Small intestine (tissue), 7 donors: Measurements from ENCODE around the gene PLAGL2. TPM values are rescaled to one million over a fixed set of nuclear protein-coding genes. Genes with fewer than 3 reads are reported as not detected.

Experiments
- DNase-seq, 2 donors: peaks; one replicate each; pipeline versions ENCODE4 v3.0.0 to v3.0.0-alpha.2; 2013
- FAIRE-seq: peaks from 2 replicates; lab custom pipeline; 2012; peaks lifted over from hg19 to GRCh38; lab: Jason Lieb, UNC
- H3K27ac ChIP-seq, 3 donors: one replicate each; pipeline ENCODE4 v1.5.1; 2013; ENCODE audit warnings: low read length in 2 of 3, mild to moderate bottlenecking in 2 of 3, control low read depth in 1 of 3, inconsistent platforms in 1 of 3, low read depth in 1 of 3, moderate library complexity in 1 of 3
- H3K27me3 ChIP-seq, 3 donors: one replicate each; pipeline ENCODE4 v1.6.1; 2013; ENCODE audit warnings: low read length in 3 of 3, inconsistent platforms in 1 of 3; ENCODE audit not compliant: control insufficient read depth in 3 of 3, insufficient read depth in 3 of 3
- H3K36me3 ChIP-seq, 3 donors: one replicate each; pipeline ENCODE4 v1.6.1; 2013; ENCODE audit warnings: low read length in 3 of 3, inconsistent platforms in 1 of 3, low read depth in 1 of 3, mild to moderate bottlenecking in 1 of 3, moderate library complexity in 1 of 3; ENCODE audit not compliant: control insufficient read depth in 3 of 3, insufficient read depth in 2 of 3
- H3K4me1 ChIP-seq, 3 donors: one replicate each; pipeline ENCODE4 v1.6.1; 2013; ENCODE audit warnings: low read length in 2 of 3, inconsistent platforms in 1 of 3, low read depth in 1 of 3, mild to moderate bottlenecking in 1 of 3, moderate library complexity in 1 of 3; ENCODE audit not compliant: control insufficient read depth in 3 of 3, insufficient read depth in 2 of 3
- H3K4me3 ChIP-seq, 3 donors: one replicate each; pipeline ENCODE4 v1.5.1; 2013; ENCODE audit warnings: low read length in 3 of 3, control low read depth in 1 of 3, inconsistent platforms in 1 of 3, low read depth in 1 of 3, mild to moderate bottlenecking in 1 of 3, moderate library complexity in 1 of 3
- H3K9me3 ChIP-seq, 2 donors: one replicate each; pipeline ENCODE4 v1.6.1; 2013; ENCODE audit warnings: low read depth in 1 of 2, low read length in 1 of 2; ENCODE audit not compliant: control insufficient read depth in 2 of 2, insufficient read depth in 1 of 2
- WGBS, 3 donors: extraction: QIAGEN DNeasy Blood & Tissue Kit; methylation state at CpG; one replicate each; pipeline ENCODE4 v1.1.7; 2013; 5-methylcytosine and 5-hydroxymethylcytosine counted together
- polyA plus RNA-seq, 4 donors: library from polyadenylated mRNA; stranded (reverse) in 3 of 4; unstranded in 1 of 4; fragments of 200-250 nt in 3 of 4; fragments of 120-200 nt in 1 of 4; gene quantifications; one replicate each; pipeline versions ENCODE4 v1.2.1 to v1.2.3, GENCODE V29; 2013
- donor health status: healthy with polysubstance abuse.
- donor health status: control.
- donor health status: control.
- donor health status: Bipolar disorder and iron deficiency.
- donor health status: healthy.

The PLAGL2 gene
- polyA plus RNA-seq, 4 donors: 3.2 to 129 (median 8.6) TPM

DNA sequence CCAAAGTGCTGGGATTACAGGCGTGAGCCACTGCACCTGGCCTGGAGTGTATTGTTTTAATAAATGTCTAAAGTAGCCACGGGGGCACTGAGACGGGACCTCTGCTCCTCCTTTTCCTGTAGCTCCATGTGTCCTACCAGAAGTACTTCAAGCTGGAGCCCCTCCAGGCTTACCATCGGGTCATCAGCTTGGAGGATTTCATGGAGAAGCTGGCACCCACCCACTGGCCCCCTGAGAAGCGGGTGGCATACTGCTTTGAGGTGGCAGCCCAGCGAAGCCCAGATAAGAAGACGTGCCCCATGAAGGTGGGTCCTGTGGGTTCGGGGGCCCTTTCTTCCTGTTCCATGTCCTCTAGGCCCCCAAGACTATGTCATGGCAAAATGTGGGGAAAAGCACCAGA is 7.6 kb upstream of the PLAGL2 start:
- no peaks in the 10 kb centered on the region for H3K27me3 ChIP-seq
- DNase-seq (no peak), FAIRE-seq (no peak)
- H3K9me3 ChIP-seq: no peaks in the 10 kb centered on the region
- WGBS, 3 donors: 63 to 81% (median 77%) methylated on average over 8 of the region's 8 CpGs
- peaks cover 8 to 57% (median 13%) of the 10 kb centered on the region in 3 donors for H3K4me1 ChIP-seq
- no peak overlapping the region for H3K4me3 ChIP-seq
- H3K36me3 ChIP-seq: peaks cover 0 to 67% (median 15%) of the 10 kb centered on the region in 3 donors
- peak overlapping the region in 2 of 3 donors; percentile 82 to 93 for H3K27ac ChIP-seq

DNA sequence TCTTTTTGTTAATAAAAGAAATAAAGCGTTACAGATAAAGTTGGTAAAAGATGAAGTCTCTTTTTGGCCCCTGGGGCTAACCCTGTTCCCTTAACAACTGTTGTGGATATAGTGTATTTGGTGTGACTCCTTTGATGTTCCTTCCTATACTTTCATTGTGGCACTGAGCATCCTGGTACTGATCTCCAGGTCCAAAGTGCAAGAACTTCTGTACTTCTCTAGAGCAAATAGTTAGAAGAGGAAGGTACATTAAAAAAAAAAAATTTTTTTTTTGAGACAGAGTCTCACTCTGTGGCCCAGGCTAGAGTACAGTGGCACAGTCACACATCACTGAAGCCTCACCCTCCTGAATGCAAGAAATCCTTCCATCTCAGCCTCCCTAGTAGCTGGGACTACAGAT is 6.3 kb upstream of the PLAGL2 start:
- Histone ChIP-seq H3K4me3 (no peak overlapping the region), H3K27me3 (no peaks in the 10 kb centered on the region), H3K36me3 (peaks cover 0 to 72% (median 15%) of the 10 kb centered on the region in 3 donors), H3K9me3 (no peaks in the 10 kb centered on the region), H3K4me1 (peaks cover 8 to 67% (median 14%) of the 10 kb centered on the region in 3 donors), H3K27ac (peak overlapping the region in 1 of 3 donors; percentile 93)
- no peak for FAIRE-seq
- WGBS, 3 donors: 13 to 63% (median 45%) methylated on average over 1 of the region's 1 CpG
- peak in 1 of 2 donors; percentile 65 for DNase-seq

DNA sequence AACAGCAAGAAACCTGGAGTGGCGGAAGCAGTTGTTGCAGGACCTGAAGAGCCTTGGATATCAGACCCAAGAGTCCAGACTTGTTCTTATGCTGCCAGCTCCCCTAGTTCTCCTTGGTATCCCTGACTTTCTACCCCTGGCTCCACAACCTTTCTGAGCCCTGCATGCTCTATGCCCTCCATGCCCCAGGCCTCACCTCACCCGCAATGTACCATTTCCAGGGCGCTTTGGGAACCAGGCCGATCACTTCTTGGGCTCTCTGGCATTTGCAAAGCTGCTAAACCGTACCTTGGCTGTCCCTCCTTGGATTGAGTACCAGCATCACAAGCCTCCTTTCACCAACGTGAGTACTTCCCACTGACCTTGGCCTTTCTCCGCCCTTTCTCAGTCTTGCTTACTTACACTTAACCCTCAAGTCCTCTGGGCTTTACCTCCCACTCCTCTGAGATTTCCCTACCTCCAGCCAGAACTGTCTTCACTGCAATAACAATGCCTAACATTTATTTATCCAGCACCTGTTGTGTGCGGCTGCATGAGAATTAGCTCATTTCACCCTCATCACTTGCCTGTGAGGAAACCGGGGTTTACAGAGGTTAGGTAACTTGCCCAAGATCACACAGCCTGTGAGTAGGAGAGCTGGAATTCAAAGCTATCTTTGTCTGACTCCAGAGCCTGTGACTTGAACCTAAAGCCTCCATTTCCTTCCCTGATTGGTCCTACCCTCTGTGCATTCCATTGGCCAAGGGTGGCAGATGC is 2.5 kb upstream of the PLAGL2 start:
- Histone ChIP-seq H3K4me3 (peak overlapping the region in 1 of 3 donors; percentile 99), H3K27me3 (no peaks in the 10 kb centered on the region), H3K9me3 (no peaks in the 10 kb centered on the region), H3K27ac (peak overlapping the region in 2 of 3 donors; percentile 6 to 97), H3K4me1 (peaks cover 4 to 32% (median 8%) of the 10 kb centered on the region in 3 donors), H3K36me3 (peaks cover 0 to 66% (median 3%) of the 10 kb centered on the region in 3 donors)
- peak in 1 of 2 donors; percentile 22 for DNase-seq
- 48 to 73% (median 59%) methylated on average over 9 of the region's 9 CpGs for WGBS, 3 donors
- FAIRE-seq: no peak

DNA sequence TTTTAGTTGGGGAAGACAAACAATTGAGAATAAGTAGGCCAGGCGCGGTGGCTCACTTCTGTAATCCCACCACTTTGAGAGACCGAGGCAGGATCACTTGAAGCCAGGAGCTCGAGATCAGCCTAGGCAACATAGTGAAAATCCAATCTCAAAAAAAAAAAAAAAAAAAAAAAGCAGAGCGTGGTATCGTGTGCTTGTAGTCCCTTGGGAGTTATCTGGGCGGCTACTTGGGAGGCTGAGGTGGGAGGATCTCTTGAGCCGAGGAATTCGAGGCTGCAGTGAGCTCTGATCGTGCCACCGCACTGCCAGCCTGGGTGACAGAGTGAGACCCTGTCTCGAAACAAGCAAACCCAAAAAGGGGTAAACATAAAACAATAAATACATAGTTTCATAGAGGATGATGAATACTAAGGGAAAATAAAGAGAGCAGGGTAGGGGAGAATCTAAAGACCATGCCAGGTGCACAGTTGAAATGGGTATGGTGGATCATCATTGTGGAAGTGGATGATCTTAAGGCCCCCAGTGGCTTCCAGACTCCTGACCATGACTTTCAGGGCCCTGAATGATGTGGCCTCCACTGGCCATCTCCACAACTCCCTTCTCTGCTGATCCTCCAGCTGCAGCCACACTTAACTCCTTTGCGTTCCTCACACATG is 1.1 kb upstream of the PLAGL2 start:
- DNase-seq (no peak), FAIRE-seq (no peak)
- Histone ChIP-seq H3K27ac (peak overlapping the region; percentile 62 to 97 (median 75)), H3K27me3 (no peaks in the 10 kb centered on the region), H3K4me3 (peak overlapping the region; percentile 93 to 99 (median 99)), H3K36me3 (peaks cover 0 to 61% (median 3%) of the 10 kb centered on the region in 3 donors), H3K9me3 (no peaks in the 10 kb centered on the region), H3K4me1 (peaks cover 7 to 31% (median 8%) of the 10 kb centered on the region in 3 donors)
- 27 to 52% (median 47%) methylated on average over 13 of the region's 13 CpGs for WGBS, 3 donors

DNA sequence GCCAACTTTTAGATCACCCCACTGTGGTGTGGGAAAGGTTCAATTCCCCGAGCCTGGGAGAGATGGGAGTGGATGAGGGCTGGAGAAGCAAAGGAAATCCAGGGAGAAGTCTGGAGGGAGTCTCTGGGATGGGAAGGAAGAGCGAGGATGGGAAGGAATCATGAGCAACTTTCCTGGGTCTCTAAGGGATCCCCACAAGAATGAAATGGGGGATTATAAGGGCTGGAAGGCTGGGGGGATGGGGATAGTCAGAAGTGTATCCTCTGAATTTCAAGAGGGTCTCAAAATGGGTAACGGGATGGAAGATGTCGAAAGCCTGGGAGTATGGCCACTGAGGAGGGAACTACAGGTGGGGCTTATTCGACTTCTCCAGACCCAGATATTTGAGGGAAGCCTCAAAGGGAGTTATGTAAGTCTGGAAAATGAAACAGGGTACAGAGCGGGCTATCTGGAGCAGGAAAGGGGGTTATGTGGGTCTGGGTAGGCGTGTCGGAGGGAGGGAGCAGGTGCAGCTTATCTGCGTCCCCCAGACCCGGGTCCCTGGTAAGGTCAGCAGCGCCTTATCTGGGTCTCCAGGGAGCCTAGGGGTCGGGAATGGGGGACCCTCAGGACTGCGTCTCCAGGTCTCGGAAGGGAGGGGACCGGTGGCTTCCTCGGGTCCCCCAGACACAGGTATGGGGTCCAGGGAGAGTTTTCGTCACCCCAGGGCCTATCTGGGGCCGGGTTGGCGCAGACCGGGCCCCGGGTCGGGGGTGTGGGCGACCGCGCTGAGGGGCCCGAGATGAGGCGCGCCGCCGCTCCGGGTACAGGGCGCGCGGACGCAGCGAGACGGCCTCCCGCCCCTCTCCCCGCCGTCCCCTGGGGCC is 550 bp downstream of the PLAGL2 start:
- FAIRE-seq (no peak), DNase-seq (peak in 1 of 2 donors; percentile 31)
- no peaks in the 10 kb centered on the region for H3K9me3 ChIP-seq
- no peaks in the 10 kb centered on the region for H3K27me3 ChIP-seq
- H3K4me1 ChIP-seq: peaks cover 8 to 47% (median 16%) of the 10 kb centered on the region in 3 donors
- H3K36me3 ChIP-seq: peaks cover 2 to 59% (median 3%) of the 10 kb centered on the region in 3 donors
- WGBS, 3 donors: 2% methylated on average over 16 to 40 of the region's 40 CpGs
- peak overlapping the region; percentile 83 to 96 (median 88) for H3K27ac ChIP-seq
- peak overlapping the region; percentile 91 to 99 (median 95) for H3K4me3 ChIP-seq

DNA sequence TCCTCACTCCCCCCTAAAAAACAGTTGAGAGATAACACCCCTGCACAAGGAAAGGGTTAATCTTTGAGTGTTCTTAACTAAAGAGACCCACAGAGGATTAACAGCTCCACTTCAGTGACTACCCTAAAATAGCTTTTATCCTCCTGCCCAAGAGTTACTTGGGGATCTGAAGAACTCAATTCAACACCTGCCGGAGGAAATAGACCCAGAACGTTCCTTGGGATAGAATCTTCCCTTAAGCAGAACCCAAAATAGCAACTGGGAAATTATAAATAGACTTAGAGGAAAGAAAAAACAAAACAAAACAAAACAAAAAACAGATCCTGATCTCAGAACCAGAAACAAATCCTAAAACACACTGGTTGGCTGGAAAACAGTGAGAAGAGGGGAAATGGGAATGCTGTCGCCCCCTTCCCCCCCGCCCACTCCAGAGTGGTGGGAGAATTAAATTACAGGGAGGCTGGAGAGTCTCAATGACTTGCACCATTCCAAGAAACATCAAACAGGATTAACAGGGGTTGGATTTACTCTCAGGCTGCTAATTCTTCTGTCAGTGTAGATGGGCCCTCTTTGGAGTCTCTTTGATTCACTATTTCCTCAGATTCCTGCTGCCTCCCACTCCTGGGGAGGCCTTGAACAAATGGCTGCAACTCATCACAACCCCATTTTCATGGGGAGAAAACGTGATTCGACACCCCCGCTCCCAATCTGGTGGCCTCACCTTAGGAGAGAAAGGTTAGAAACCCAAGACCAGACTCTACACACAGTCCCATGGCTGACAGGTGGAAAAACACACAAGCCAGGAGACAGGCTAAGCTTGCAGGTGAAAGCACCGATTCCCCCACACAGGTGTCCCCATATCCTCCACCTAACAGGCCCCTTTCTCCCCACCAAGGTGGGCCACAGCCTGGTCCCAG is 1.4 kb downstream of the PLAGL2 start:
- peak overlapping the region; percentile 83 to 96 (median 88) for H3K27ac ChIP-seq
- H3K36me3 ChIP-seq: peaks cover 4 to 61% (median 7%) of the 10 kb centered on the region in 3 donors
- DNase-seq: peak in 1 of 2 donors; percentile 47
- 11 to 31% (median 14%) methylated on average over 8 of the region's 8 CpGs for WGBS, 3 donors
- no peak for FAIRE-seq
- H3K4me1 ChIP-seq: peaks cover 8 to 48% (median 14%) of the 10 kb centered on the region in 3 donors
- H3K27me3 ChIP-seq: no peaks in the 10 kb centered on the region
- no peaks in the 10 kb centered on the region for H3K9me3 ChIP-seq
- peak overlapping the region; percentile 17 to 99 (median 95) for H3K4me3 ChIP-seq

DNA sequence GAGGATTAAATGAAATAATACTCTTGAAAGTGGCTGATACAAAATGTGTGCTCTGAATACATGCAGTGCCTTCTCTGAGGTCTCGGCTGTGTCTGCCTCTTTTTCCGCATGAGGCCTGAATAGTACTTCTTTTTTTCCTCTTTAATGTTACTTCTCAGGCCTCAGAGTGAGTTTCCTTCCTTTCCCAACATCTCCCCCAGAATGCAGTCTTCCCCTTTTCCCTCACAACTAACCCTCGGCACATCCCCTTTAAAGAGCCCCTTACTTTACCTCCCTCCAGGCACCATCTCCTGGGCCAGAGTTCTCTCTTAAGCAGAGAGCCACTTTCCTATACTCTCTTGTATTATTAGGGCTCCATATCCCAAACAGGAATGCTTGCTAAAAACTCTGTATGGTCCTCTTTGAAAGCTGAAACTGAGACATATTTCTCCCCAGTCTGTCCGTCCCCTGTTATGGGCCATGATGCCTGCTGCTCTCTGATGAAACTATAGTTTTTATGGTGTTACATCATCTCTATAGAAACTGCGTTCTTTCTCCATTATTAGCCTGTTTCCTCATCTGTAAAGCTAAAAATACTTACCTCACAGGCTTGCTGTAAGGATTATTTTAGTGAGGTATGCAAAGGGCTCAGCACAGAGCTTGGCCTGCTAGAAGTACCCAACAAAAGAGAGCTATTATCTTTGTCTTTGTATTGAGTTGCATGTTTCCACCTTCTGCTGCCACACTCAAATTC is 2.3 kb downstream of the PLAGL2 start:
- no peaks in the 10 kb centered on the region for H3K27me3 ChIP-seq
- peak overlapping the region in 2 of 3 donors; percentile 95 to 99 for H3K4me3 ChIP-seq
- peaks cover 7 to 64% (median 9%) of the 10 kb centered on the region in 3 donors for H3K36me3 ChIP-seq
- 20 to 45% (median 33%) methylated on average over 5 of the region's 5 CpGs for WGBS, 3 donors
- H3K27ac ChIP-seq: peak overlapping the region; percentile 73 to 96 (median 88)
- peaks cover 8 to 49% (median 14%) of the 10 kb centered on the region in 3 donors for H3K4me1 ChIP-seq
- H3K9me3 ChIP-seq: no peaks in the 10 kb centered on the region
- DNase-seq (peak; percentile 24 to 68), FAIRE-seq (no peak)
